Gastrocnemius medialis (tissue), 4 donors: ENCODE measurements around the gene CCRL2. TPM values are rescaled to one million over a fixed set of nuclear protein-coding genes. Genes with fewer than 3 reads are reported as not detected.

Experiments
- ATAC-seq, 2 donors: fragments of 150-250 bp; one replicate each; pipeline ENCODE4 v1.9.1; 2016
- DNase-seq, 2 donors: peaks; one replicate each; pipeline ENCODE4 v3.0.0-alpha.2; 2019
- H3K27ac ChIP-seq, 4 donors: fragments of 200-600 bp; sonication (generic); 1 replicate in 1 of 4; 2 replicates in 3 of 4; pipeline ENCODE4 v1.5.1; 2016 to 2018; ENCODE audit warnings: mild to moderate bottlenecking in 2 of 4, moderate library complexity in 1 of 4
- H3K27me3 ChIP-seq, 3 donors: fragments of 200-600 bp; sonication (generic) in 2 of 3; 1 replicate in 1 of 3; 2 replicates in 2 of 3; pipeline versions ENCODE4 v1.5.1 to v1.6.0; 2016 to 2019; ENCODE audit warnings: mild to moderate bottlenecking in 1 of 3, moderate library complexity in 1 of 3
- H3K36me3 ChIP-seq, 2 donors: fragments of 200-600 bp; sonication (generic) in 1 of 2; one replicate each; pipeline ENCODE4 v1.5.1; 2017 to 2018
- H3K4me1 ChIP-seq, 2 donors: fragments of 200-600 bp; sonication (generic) in 1 of 2; one replicate each; pipeline ENCODE4 v1.5.1; 2016 to 2017; ENCODE audit warnings: mild to moderate bottlenecking in 2 of 2
- H3K4me3 ChIP-seq, 4 donors: fragments of 200-600 bp; sonication (generic) in 3 of 4; 1 replicate in 1 of 4; 2 replicates in 3 of 4; pipeline ENCODE4 v1.5.1; 2016 to 2019; ENCODE audit warnings: mild to moderate bottlenecking in 2 of 4
- H3K9me3 ChIP-seq, 3 donors: fragments of 200-600 bp; sonication (generic) in 2 of 3; 1 replicate in 1 of 3; 2 replicates in 2 of 3; pipeline ENCODE4 v1.5.1; 2016 to 2019
- CTCF ChIP-seq, 5 experiments: fragments of 450-650 bp in 3 of 5; fragments of 200-600 bp in 2 of 5; sonication (generic) in 2 of 5; IDR thresholded peaks in 4 of 5; conservative IDR thresholded peaks in 1 of 5; 1 replicate in 4 of 5; 2 replicates in 1 of 5; pipeline ENCODE4 v1.5.1; 2016 to 2019; ENCODE audit warnings: antibody characterized with exemption in 5 of 5, mild to moderate bottlenecking in 3 of 5, moderate library complexity in 3 of 5
- POLR2A ChIP-seq, 2 donors: fragments of 450-650 bp; IDR thresholded peaks; one replicate each; pipeline ENCODE4 v1.6.1; 2017; ENCODE audit warnings: antibody characterized with exemption in 2 of 2, mild to moderate bottlenecking in 2 of 2, moderate library complexity in 2 of 2
- in situ Hi-C, 4 donors: fragments of 200-750 bp; cut with MboI; loops; one replicate each; pipeline versions ENCODE4 v1.15.0 to v1.8.0; 2017; ENCODE audit warnings: low sequenced_read_pairs in 4 of 4
- intact Hi-C: fragments of 100-400 bp; cut with DNase I; formaldehyde crosslinking; loops from one replicate; pipeline ENCODE4 v1.15.1; 2023; ENCODE audit warnings: low total_unique reads
- total RNA-seq, 4 donors: library from RNA; depleted of rRNA; stranded (reverse); fragments of >200 nt; gene quantifications; one replicate each; pipeline versions ENCODE4 v1.1.0 to v1.2.3, GENCODE V29; 2016

The CCRL2 gene
- total RNA-seq, 4 donors from 2014 or later: 0.29 to 2.5 (median 1.7) TPM

- in situ Hi-C loops (no loop called here), intact Hi-C loops (loop anchor here (5.0 kb wide), 1 partner anchor 166 kb away; no protein-coding TSS in a partner anchor)
Observed at GRCh38 chr3:46442576-46443530, 35.8 kb downstream of the CCRL2 start.

GRCh38 chr3:46447228-46447985 is 40.3 kb downstream of the CCRL2 start:
- intact Hi-C loops: no loop called here
- in situ Hi-C loops: no loop called here
- no peaks in the 10 kb centered on the region for H3K4me1 ChIP-seq
- no peak overlapping the region for H3K27ac ChIP-seq
- ATAC-seq: no peak
- no peaks in the 10 kb centered on the region for H3K36me3 ChIP-seq
- no peak overlapping the region for H3K4me3 ChIP-seq
- TF ChIP-seq CTCF (IDR thresholded peaks at IDR 0.05 in 4 of 5, conservative IDR thresholded peaks at IDR 0.05 in 1 of 5): no peak
- TF ChIP-seq POLR2A (IDR thresholded peaks at IDR 0.05): no peak
- H3K27me3 ChIP-seq: no peaks in the 10 kb centered on the region
- DNase-seq: no peak
- no peaks in the 10 kb centered on the region for H3K9me3 ChIP-seq

More at GRCh38 chr3:46442576-46443530, 35.8 kb downstream of the CCRL2 start:
- DNase-seq: peak in 1 of 2 donors; percentile 28
- TF ChIP-seq POLR2A (IDR thresholded peaks at IDR 0.05) (no peak), CTCF (IDR thresholded peaks at IDR 0.05 in 4 of 5, conservative IDR thresholded peaks at IDR 0.05 in 1 of 5) (peak in 4 of 5 experiments; percentile 33 to 67 (median 62))
- Histone ChIP-seq H3K27me3 (no peaks in the 10 kb centered on the region), H3K27ac (no peak overlapping the region), H3K4me1 (no peaks in the 10 kb centered on the region), H3K4me3 (no peak overlapping the region), H3K9me3 (no peaks in the 10 kb centered on the region), H3K36me3 (no peaks in the 10 kb centered on the region)
- peak in 1 of 2 donors; percentile 82 for ATAC-seq

- no peaks in the 10 kb centered on the region for H3K36me3 ChIP-seq
- H3K27ac ChIP-seq: no peak overlapping the region
- H3K9me3 ChIP-seq: no peaks in the 10 kb centered on the region
- in situ Hi-C loops (no loop called here), intact Hi-C loops (no loop called here)
- no peak overlapping the region for H3K4me3 ChIP-seq
- no peaks in the 10 kb centered on the region for H3K4me1 ChIP-seq
- ATAC-seq (no peak), DNase-seq (no peak)
- TF ChIP-seq POLR2A (IDR thresholded peaks at IDR 0.05): no peak
- TF ChIP-seq CTCF (IDR thresholded peaks at IDR 0.05 in 4 of 5, conservative IDR thresholded peaks at IDR 0.05 in 1 of 5): no peak
- H3K27me3 ChIP-seq: no peaks in the 10 kb centered on the region
Observed at GRCh38 chr3:46448721-46449120, 41.7 kb downstream of the CCRL2 start.

DNA sequence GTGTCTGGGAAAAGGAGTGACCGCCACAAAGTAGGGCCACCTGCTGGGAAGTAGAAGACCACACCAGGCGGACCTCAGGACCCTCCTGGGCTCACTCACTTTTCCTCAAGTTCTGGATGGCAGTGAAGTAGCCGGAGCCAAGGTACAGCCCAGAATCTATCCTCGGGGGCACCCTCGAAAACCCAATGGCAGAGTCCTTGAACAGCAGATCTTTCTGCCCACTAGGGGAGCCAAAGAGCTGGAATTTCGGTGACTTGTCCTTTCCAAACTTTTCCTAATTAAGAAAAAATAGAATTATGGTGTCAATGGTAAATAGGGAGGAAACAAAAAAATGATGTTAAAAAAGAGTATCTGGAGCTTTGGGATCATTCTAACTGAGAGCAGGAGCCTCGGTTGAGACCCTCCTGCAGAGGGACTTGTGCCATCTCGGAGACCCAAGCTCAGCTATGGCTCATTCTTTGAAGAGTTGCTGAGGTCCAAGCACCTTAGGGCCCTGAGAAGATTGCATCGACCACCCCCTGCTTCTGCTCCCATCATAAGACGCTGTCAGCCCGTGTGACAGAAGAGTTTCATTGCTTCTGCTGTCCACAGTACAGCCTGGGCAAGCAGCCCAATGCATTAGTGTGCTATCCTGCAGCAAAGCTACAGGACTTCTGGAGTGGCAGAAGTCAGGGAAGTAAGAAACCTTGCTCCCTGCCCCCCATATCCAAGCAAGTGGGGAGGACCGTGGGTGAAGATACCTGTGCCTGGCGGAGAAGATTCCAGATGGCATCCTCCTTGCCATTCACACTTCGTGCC is 42.9 kb downstream of the CCRL2 start:
- in situ Hi-C loops: no loop called here
- TF ChIP-seq CTCF (IDR thresholded peaks at IDR 0.05 in 4 of 5, conservative IDR thresholded peaks at IDR 0.05 in 1 of 5) (peak; percentile 18 to 54 (median 21)), POLR2A (IDR thresholded peaks at IDR 0.05) (no peak)
- Histone ChIP-seq H3K4me3 (no peak overlapping the region), H3K9me3 (no peaks in the 10 kb centered on the region), H3K36me3 (no peaks in the 10 kb centered on the region), H3K27me3 (no peaks in the 10 kb centered on the region), H3K27ac (no peak overlapping the region), H3K4me1 (no peaks in the 10 kb centered on the region)
- DNase-seq (no peak), ATAC-seq (peak in 1 of 2 donors; percentile 51)
- intact Hi-C loops: no loop called here
